Epithelial cell of proximal tubule (primary cell): ENCODE measurements around the gene FEV. TPM values are rescaled to one million over a fixed set of nuclear protein-coding genes. Genes with fewer than 3 reads are reported as not detected.

Source experiments
- DNase-seq: peaks from one replicate; pipeline ENCODE4 v3.0.0-alpha.2; 2011; ENCODE audit warnings: low read depth
- H3K4me3 ChIP-seq: 2 replicates; pipeline ENCODE4 v1.5.1; 2011; ENCODE audit warnings: low read depth, mild to moderate bottlenecking, low read length
- CTCF ChIP-seq: conservative IDR thresholded peaks from 2 replicates; pipeline ENCODE4 v1.5.1; 2012; ENCODE audit warnings: low read depth, mild to moderate bottlenecking, low read length
- total RNA-seq: library from RNA; depleted of rRNA; stranded (reverse); fragments of >200 nt; gene quantifications from 2 replicates; pipeline ENCODE4 v1.2.3, GENCODE V29; 2015

The FEV gene
- total RNA-seq, 1 donor from 2014 or later: not detected

DNA sequence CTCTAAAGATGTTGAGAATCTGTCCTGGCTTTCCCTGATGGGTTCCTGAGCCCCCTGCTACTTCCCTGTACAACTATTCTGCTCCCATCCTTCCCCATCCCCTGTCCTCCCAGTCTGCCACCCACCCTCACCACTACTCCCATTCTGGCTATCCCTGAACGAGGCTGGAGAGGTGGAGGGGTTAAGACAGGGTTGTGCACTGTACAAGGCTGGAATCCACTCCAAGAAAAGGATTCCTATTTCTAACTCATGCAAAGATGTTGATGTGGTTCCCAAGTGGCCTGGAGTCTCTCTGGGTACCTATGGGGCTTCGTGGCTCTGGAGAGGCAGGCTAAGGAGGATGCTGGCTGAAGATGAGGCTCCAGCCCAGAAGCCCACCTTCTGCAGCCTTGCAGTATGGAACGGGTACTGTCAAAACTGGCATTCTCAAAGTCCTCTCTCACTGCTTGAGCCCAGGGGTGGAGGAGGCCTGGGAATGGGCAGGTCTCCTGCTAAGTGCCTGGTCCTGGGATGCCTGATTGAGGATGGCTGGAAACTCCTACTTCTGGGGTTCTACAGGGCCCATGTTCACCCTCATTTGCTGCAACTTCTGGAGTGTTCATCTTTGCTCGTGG, 1.3 kb upstream of the FEV start:
- H3K4me3 ChIP-seq: no peak overlapping the region
- DNase-seq: no peak
- TF ChIP-seq CTCF: no peak

GRCh38 chr2:218985325-218986091, 524 bp upstream of the FEV start:
- no peak for TF ChIP-seq CTCF
- DNase-seq: no peak
- H3K4me3 ChIP-seq: no peak overlapping the region

- TF ChIP-seq CTCF: no peak
- H3K4me3 ChIP-seq: no peak overlapping the region
Measured at GRCh38 chr2:218984239-218985020, 554 bp downstream of the FEV start.

GRCh38 chr2:218983934-218984238, 1.1 kb downstream of the FEV start:
- no peak overlapping the region for H3K4me3 ChIP-seq
- DNase-seq: no peak
- TF ChIP-seq CTCF: no peak

More at GRCh38 chr2:218984239-218985020, 554 bp downstream of the FEV start:
- DNase-seq: no peak

GRCh38 chr2:218983263-218983933, 1.6 kb downstream of the FEV start:
- no peak for DNase-seq
- TF ChIP-seq CTCF: no peak
- no peak overlapping the region for H3K4me3 ChIP-seq

DNA sequence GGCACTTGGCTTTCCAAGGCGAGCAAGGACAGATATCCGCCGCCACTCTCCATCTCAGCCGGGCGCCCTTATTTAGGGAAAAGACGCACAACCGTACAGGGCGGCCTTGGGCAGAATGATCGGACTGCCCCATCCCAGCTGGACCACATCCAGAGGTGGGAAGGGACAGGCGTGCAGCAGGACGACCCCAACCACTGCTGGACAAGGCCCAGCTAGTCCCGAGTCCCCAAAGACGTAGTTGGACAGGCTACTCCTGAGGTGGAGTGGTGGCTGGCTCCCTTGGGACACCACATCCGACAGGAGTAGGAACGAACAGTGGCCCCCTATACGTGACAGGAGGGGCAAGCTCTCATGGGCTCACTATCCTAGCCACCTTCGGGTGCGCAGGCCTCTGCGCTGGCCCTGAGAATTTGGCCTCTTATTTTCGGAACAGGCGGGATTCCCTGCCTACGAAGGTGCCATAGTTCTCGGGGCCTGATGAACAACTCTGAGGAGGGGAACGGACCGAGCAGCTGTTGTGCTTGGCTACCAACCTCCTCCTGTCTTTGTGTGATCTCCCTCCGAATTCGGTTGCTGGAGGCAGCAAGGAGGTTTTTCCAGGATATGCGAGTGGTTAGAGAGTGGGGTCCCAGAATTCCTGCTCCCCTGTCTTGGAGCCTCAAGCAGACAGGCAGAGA, 2.3 kb downstream of the FEV start:
- no peak overlapping the region for H3K4me3 ChIP-seq
- DNase-seq: no peak
- TF ChIP-seq CTCF: no peak
